ENCODE results near the gene ARMC8. TPM values are rescaled to one million over a fixed set of nuclear protein-coding genes. Genes with fewer than 3 reads are reported as not detected.

Gene ARMC8
- total RNA-seq, 6 experiments from 2014 or later: 15.5 to 24.6 (median 18.6) TPM

- ATAC-seq: no peak
- no peak for DNase-seq
- intact Hi-C loops (cut with DNase I): no loop called here
- Histone ChIP-seq H3K4me1 (no peaks in the 10 kb centered on the region), H3K27me3 (no peaks in the 10 kb centered on the region), H3K4me3 (no peak overlapping the region), H3K36me3 (no peaks in the 10 kb centered on the region), H3K9me3 (no peaks in the 10 kb centered on the region), H3K27ac (no peak overlapping the region)
- 98% methylated on average over 3 of the region's 3 CpGs for WGBS (ENCODE audit: insufficient coverage, low coverage, low lambda C conversion rate, missing lambda C conversion rate)
- TF ChIP-seq CTCF (IDR thresholded peaks at IDR 0.05): no peak
- TF ChIP-seq POLR2A (IDR thresholded peaks at IDR 0.05): no peak
These were observed 23.4 kb downstream of the ARMC8 start for GRCh38 chr3:138210528-138210927.

- Histone ChIP-seq H3K27ac (no peak overlapping the region), H3K27me3 (no peaks in the 10 kb centered on the region), H3K36me3 (no peaks in the 10 kb centered on the region), H3K9me3 (no peaks in the 10 kb centered on the region), H3K4me1 (peaks cover 0 to 7% (median 0%) of the 10 kb centered on the region in 4 donors), H3K4me3 (no peak overlapping the region)
- ATAC-seq (peak in 1 of 4 donors; percentile 21), DNase-seq (no peak)
- TF ChIP-seq CTCF (IDR thresholded peaks at IDR 0.05) (no peak), POLR2A (IDR thresholded peaks at IDR 0.05) (no peak)
- intact Hi-C loops (cut with DNase I): no loop called here
- WGBS (ENCODE audit: insufficient coverage, low coverage, low lambda C conversion rate, missing lambda C conversion rate): 81% methylated on average over 5 of the region's 7 CpGs
These were observed 26.4 kb downstream of the ARMC8 start for GRCh38 chr3:138213398-138214085.

GRCh38 chr3:138219255-138219654 is 32.2 kb downstream of the ARMC8 start:
- ATAC-seq (peak in 1 of 4 donors; percentile 47), DNase-seq (no peak)
- no peaks in the 10 kb centered on the region for H3K9me3 ChIP-seq
- peaks cover 0 to 15% (median 0%) of the 10 kb centered on the region in 4 donors for H3K4me1 ChIP-seq
- no peak for TF ChIP-seq POLR2A (IDR thresholded peaks at IDR 0.05)
- no peak for TF ChIP-seq CTCF (IDR thresholded peaks at IDR 0.05)
- no peak overlapping the region for H3K27ac ChIP-seq
- H3K4me3 ChIP-seq: no peak overlapping the region
- 42% methylated on average over 1 of the region's 1 CpG for WGBS (ENCODE audit: insufficient coverage, low coverage, low lambda C conversion rate, missing lambda C conversion rate)
- H3K27me3 ChIP-seq: no peaks in the 10 kb centered on the region
- intact Hi-C loops (cut with DNase I): no loop called here
- peaks cover 0 to 13% (median 7%) of the 10 kb centered on the region in 4 donors for H3K36me3 ChIP-seq

GRCh38 chr3:138220242-138220641 is 33.1 kb downstream of the ARMC8 start:
- 94% methylated on average over 1 of the region's 1 CpG for WGBS (ENCODE audit: insufficient coverage, low coverage, low lambda C conversion rate, missing lambda C conversion rate)
- no peaks in the 10 kb centered on the region for H3K9me3 ChIP-seq
- TF ChIP-seq CTCF (IDR thresholded peaks at IDR 0.05) (no peak), POLR2A (IDR thresholded peaks at IDR 0.05) (no peak)

More at GRCh38 chr3:138220242-138220641, 33.1 kb downstream of the ARMC8 start:
- Histone ChIP-seq H3K27ac (no peak overlapping the region), H3K36me3 (peaks cover 0 to 23% (median 12%) of the 10 kb centered on the region in 4 donors), H3K27me3 (no peaks in the 10 kb centered on the region), H3K4me3 (no peak overlapping the region), H3K4me1 (peaks cover 0 to 15% (median 0%) of the 10 kb centered on the region in 4 donors)
- ATAC-seq (no peak), DNase-seq (no peak)
- intact Hi-C loops (cut with DNase I): no loop called here
